ENCODE results near the gene KLF9.

Gene KLF9

DNA sequence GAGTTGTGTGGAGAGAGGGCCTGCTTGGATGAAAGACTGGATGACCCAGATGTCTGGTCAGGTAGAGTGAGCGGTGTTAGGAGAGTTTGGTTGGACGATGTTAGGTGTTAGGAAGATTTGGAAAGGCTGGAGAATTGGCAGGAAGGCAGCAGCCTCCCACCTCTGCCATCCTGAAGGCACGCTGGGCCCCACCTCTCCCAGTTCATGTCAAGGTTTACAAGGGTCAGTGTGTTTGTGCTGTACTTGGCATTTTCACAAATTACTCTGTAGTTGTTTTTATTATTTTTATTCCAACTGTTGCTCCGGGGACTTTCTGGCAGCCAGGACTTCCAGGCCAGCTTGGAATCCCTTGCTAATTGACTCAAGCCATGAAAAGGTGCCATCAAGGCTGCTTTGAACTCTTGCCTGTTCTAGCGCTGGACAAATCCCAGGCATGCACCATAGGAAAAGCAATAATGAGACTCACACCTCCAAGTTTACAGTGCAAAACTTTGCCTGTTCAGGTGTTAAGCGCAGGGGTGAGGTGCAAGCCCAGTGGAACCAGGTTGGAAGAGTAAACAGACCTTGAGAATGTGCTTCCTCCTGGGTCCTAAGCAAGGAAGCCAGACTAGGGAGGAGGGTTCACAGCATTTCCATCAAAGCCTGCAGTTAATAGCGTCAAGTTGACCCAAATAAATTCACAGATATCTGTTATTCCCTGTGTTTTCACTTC, 41.7 kb upstream of the KLF9 start:
- Histone ChIP-seq H2AFZ (ENCODE audit: low read depth, low read length) (no peak overlapping the region), H3K4me3 (ENCODE audit: low read length) (no peak overlapping the region), H3K4me2 (ENCODE audit: low read length) (no peak overlapping the region), H3K9ac (ENCODE audit: low read length) (no peak overlapping the region), H3K4me1 (ENCODE audit: low read length) (no peaks in the 10 kb centered on the region), H3K79me2 (ENCODE audit: low read length) (no peaks in the 10 kb centered on the region), H4K20me1 (ENCODE audit: insufficient read depth, low read length) (no peaks in the 10 kb centered on the region), H3K9me3 (ENCODE audit: insufficient read depth, low read length) (no peaks in the 10 kb centered on the region), H3K36me3 (replicated peaks; ENCODE audit: low read depth, low read length) (no peaks in the 10 kb centered on the region), H3K27me3 (ENCODE audit: low read depth, low read length) (no peaks in the 10 kb centered on the region), H3K27ac (ENCODE audit: low read length) (no peak overlapping the region)
- TF ChIP-seq, protein P1, sequence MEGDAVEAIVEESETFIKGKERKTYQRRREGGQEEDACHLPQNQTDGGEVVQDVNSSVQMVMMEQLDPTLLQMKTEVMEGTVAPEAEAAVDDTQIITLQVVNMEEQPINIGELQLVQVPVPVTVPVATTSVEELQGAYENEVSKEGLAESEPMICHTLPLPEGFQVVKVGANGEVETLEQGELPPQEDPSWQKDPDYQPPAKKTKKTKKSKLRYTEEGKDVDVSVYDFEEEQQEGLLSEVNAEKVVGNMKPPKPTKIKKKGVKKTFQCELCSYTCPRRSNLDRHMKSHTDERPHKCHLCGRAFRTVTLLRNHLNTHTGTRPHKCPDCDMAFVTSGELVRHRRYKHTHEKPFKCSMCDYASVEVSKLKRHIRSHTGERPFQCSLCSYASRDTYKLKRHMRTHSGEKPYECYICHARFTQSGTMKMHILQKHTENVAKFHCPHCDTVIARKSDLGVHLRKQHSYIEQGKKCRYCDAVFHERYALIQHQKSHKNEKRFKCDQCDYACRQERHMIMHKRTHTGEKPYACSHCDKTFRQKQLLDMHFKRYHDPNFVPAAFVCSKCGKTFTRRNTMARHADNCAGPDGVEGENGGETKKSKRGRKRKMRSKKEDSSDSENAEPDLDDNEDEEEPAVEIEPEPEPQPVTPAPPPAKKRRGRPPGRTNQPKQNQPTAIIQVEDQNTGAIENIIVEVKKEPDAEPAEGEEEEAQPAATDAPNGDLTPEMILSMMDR (IDR thresholded peaks at IDR 0.05; ENCODE audit: low read depth, low read length): no peak
- TF ChIP-seq EZH2phosphoT487 (IDR thresholded peaks at IDR 0.05; ENCODE audit: low read depth): no peak

DNA sequence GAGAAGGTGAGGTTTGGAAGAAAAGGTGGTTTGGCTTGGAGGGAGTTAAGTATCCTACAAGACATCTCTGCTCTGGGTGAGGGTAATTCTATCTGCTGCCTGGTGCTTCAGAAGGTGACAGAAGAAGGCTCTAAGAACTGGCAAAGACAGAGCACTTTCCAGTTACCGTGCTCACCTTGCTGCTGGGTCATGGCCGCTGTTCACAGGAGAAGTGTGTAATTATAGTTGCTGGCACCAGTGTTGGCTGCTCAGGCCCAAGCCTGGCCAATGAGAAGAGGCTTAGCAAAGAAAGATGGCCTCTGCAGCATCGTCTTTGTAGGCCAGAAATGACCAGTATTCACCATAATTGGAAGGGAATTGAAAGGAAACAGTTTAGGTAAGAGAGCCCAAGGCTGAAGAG, 37.9 kb upstream of the KLF9 start:
- no peak overlapping the region for H3K4me3 ChIP-seq (ENCODE audit: low read length)
- no peaks in the 10 kb centered on the region for H3K79me2 ChIP-seq (ENCODE audit: low read length)
- no peaks in the 10 kb centered on the region for H4K20me1 ChIP-seq (ENCODE audit: insufficient read depth, low read length)
- H3K36me3 ChIP-seq (replicated peaks; ENCODE audit: low read depth, low read length): no peaks in the 10 kb centered on the region
- H3K4me2 ChIP-seq (ENCODE audit: low read length): no peak overlapping the region
- no peaks in the 10 kb centered on the region for H3K9me3 ChIP-seq (ENCODE audit: insufficient read depth, low read length)
- no peak for TF ChIP-seq EZH2phosphoT487 (IDR thresholded peaks at IDR 0.05; ENCODE audit: low read depth)
- TF ChIP-seq, protein P1 (IDR thresholded peaks at IDR 0.05; ENCODE audit: low read depth, low read length): no peak
- H3K9ac ChIP-seq (ENCODE audit: low read length): no peak overlapping the region
- H3K27ac ChIP-seq (ENCODE audit: low read length): no peak overlapping the region
- peaks cover 5% of the 10 kb centered on the region; the same call in 1 of the 2 replicates for H3K4me1 ChIP-seq (ENCODE audit: low read length)
- no peak overlapping the region for H2AFZ ChIP-seq (ENCODE audit: low read depth, low read length)
- peaks cover 9% of the 10 kb centered on the region; the same call in 1 of the 2 replicates for H3K27me3 ChIP-seq (ENCODE audit: low read depth, low read length)

GRCh38 chr9:70451765-70452164, 37.3 kb upstream of the KLF9 start:
- no peak overlapping the region for H3K9ac ChIP-seq (ENCODE audit: low read length)
- peaks cover 5% of the 10 kb centered on the region; the same call in 1 of the 2 replicates for H3K4me1 ChIP-seq (ENCODE audit: low read length)
- no peak overlapping the region for H3K27ac ChIP-seq (ENCODE audit: low read length)
- no peaks in the 10 kb centered on the region for H4K20me1 ChIP-seq (ENCODE audit: insufficient read depth, low read length)
- no peak overlapping the region for H3K4me3 ChIP-seq (ENCODE audit: low read length)
- no peak for TF ChIP-seq EZH2phosphoT487 (IDR thresholded peaks at IDR 0.05; ENCODE audit: low read depth)
- TF ChIP-seq, protein P1 (IDR thresholded peaks at IDR 0.05; ENCODE audit: low read depth, low read length): no peak
- no peaks in the 10 kb centered on the region for H3K79me2 ChIP-seq (ENCODE audit: low read length)
- H3K4me2 ChIP-seq (ENCODE audit: low read length): no peak overlapping the region
- H3K9me3 ChIP-seq (ENCODE audit: insufficient read depth, low read length): no peaks in the 10 kb centered on the region
- H2AFZ ChIP-seq (ENCODE audit: low read depth, low read length): no peak overlapping the region
- H3K36me3 ChIP-seq (replicated peaks; ENCODE audit: low read depth, low read length): no peaks in the 10 kb centered on the region
- peaks cover 9% of the 10 kb centered on the region; the same call in 1 of the 2 replicates for H3K27me3 ChIP-seq (ENCODE audit: low read depth, low read length)

DNA sequence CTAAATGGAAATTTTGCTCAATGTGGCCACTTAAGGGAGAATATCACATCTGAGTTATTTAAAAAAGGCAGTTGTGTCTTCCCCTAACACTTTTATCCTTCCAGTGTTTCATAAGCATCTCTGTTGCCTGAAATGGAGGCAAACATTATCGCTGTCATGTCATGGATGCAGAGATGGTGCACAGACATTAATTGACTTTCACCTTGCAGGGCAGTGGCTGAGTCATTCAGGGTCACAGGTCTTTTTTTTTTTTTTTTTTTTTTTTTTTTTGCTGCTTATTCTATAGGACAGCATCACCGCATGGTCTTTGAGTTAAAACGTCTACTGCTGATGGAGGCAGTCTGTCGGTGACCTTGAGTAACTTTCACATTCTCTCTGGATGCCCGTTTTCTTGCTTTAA, 36.3 kb upstream of the KLF9 start:
- Histone ChIP-seq H3K36me3 (replicated peaks; ENCODE audit: low read depth, low read length) (no peaks in the 10 kb centered on the region), H3K27me3 (ENCODE audit: low read depth, low read length) (peaks cover 9% of the 10 kb centered on the region; the same call in 1 of the 2 replicates), H3K4me2 (ENCODE audit: low read length) (no peak overlapping the region), H4K20me1 (ENCODE audit: insufficient read depth, low read length) (no peaks in the 10 kb centered on the region), H3K4me3 (ENCODE audit: low read length) (no peak overlapping the region), H3K79me2 (ENCODE audit: low read length) (no peaks in the 10 kb centered on the region), H3K9me3 (ENCODE audit: insufficient read depth, low read length) (no peaks in the 10 kb centered on the region), H3K27ac (ENCODE audit: low read length) (no peak overlapping the region), H2AFZ (ENCODE audit: low read depth, low read length) (no peak overlapping the region), H3K4me1 (ENCODE audit: low read length) (peaks cover 5% of the 10 kb centered on the region; the same call in 1 of the 2 replicates), H3K9ac (ENCODE audit: low read length) (no peak overlapping the region)
- no peak for TF ChIP-seq EZH2phosphoT487 (IDR thresholded peaks at IDR 0.05; ENCODE audit: low read depth)
- TF ChIP-seq, protein P1 (IDR thresholded peaks at IDR 0.05; ENCODE audit: low read depth, low read length): no peak

All from OCI-LY3 (cell line).